CD4-positive, alpha-beta T cell treated with Interleukin-17A for 1 hour (primary cell): ENCODE data around the gene FAM90A26.
"Not testable (repeated sequence)": the region's sequence is repeated elsewhere in the genome, so short reads cannot be mapped to it uniquely, and the experiment has no call there.

Source experiments
- DNase-seq: peaks from one replicate; pipeline ENCODE4 v3.0.0-alpha.2; 2020

FAM90A26 gene

GRCh38 chr4:9169791-9170459, at the start of gene FAM90A26:
Gene FAM90A26, plus strand, starts transcription at chr4:9170409. Its CDS starts 2,764 bp downstream, at chr4:9173173.
- not testable (repeated sequence) for DNase-seq

- DNase-seq, result not testable (repeated sequence)
Measured at GRCh38 chr4:9122711-9123110, 47.5 kb upstream of the FAM90A26 start.

- peak; percentile 33 for DNase-seq
Measured at GRCh38 chr4:9123572-9124007, 46.6 kb upstream of the FAM90A26 start.

GRCh38 chr4:9125601-9126161, 44.5 kb upstream of the FAM90A26 start:
- DNase-seq, result not testable (repeated sequence)

GRCh38 chr4:9131420-9131819, 38.8 kb upstream of the FAM90A26 start:
- not testable (repeated sequence) for DNase-seq

- DNase-seq, result not testable (repeated sequence)
Measured at GRCh38 chr4:9132849-9133248, 37.4 kb upstream of the FAM90A26 start.

- not testable (repeated sequence) for DNase-seq
Measured at GRCh38 chr4:9134011-9134410, 36.2 kb upstream of the FAM90A26 start.

GRCh38 chr4:9134556-9134955, 35.7 kb upstream of the FAM90A26 start:
- DNase-seq, result not testable (repeated sequence)

GRCh38 chr4:9141050-9141449, 29.2 kb upstream of the FAM90A26 start:
- not testable (repeated sequence) for DNase-seq

- DNase-seq, result not testable (repeated sequence)
Measured at GRCh38 chr4:9142786-9143185, 27.4 kb upstream of the FAM90A26 start.

GRCh38 chr4:9143421-9144080, 26.7 kb upstream of the FAM90A26 start:
- DNase-seq, result no peak

- DNase-seq, result no peak
Measured at GRCh38 chr4:9146967-9147366, 23.2 kb upstream of the FAM90A26 start.

GRCh38 chr4:9147368-9147767, 22.8 kb upstream of the FAM90A26 start:
- not testable (repeated sequence) for DNase-seq

GRCh38 chr4:9148611-9149409, 21.4 kb upstream of the FAM90A26 start:
- not testable (repeated sequence) for DNase-seq

- DNase-seq, result not testable (repeated sequence)
Measured at GRCh38 chr4:9151809-9152179, 18.4 kb upstream of the FAM90A26 start.

- peak; percentile 98 for DNase-seq
Measured at GRCh38 chr4:9152180-9153007, 17.8 kb upstream of the FAM90A26 start.

GRCh38 chr4:9153008-9153570, 17.1 kb upstream of the FAM90A26 start:
- DNase-seq, result peak; percentile 98

- peak; percentile 9 for DNase-seq
Measured at GRCh38 chr4:9153571-9154157, 16.5 kb upstream of the FAM90A26 start.

GRCh38 chr4:9155101-9155886, 14.9 kb upstream of the FAM90A26 start:
- DNase-seq, result not testable (repeated sequence)

GRCh38 chr4:9158392-9158791, 11.8 kb upstream of the FAM90A26 start:
- peak; percentile 40 for DNase-seq

- DNase-seq, result not testable (repeated sequence)
Measured at GRCh38 chr4:9160046-9160445, 10.2 kb upstream of the FAM90A26 start.
